Psoas muscle (tissue), 8 donors: ENCODE data around the gene SLC8A3. TPM values are rescaled to one million over a fixed set of nuclear protein-coding genes. Genes with fewer than 3 reads are reported as not detected.

ENCODE experiments used
- ATAC-seq, 4 donors: fragments of 200-7000 bp; cut with Tn5 transposase; one replicate each; pipeline ENCODE4 v1.9.1; 2020; ENCODE audit warnings: moderate library complexity in 3 of 4, mild to moderate bottlenecking in 2 of 4
- DNase-seq, 2 donors: peaks; one replicate each; pipeline ENCODE4 v3.0.0-alpha.2; 2020
- H3K27ac ChIP-seq: fragments of 200-600 bp; one replicate; pipeline ENCODE4 v1.8.0; 2022
- H3K27me3 ChIP-seq, 3 donors: fragments of 200-600 bp in 1 of 3; one replicate each; pipeline versions ENCODE4 v1.6.1 to v1.8.0; 2013 to 2022; ENCODE audit warnings: low read length in 2 of 3, mild to moderate bottlenecking in 2 of 3, moderate library complexity in 1 of 3; ENCODE audit not compliant: insufficient read depth in 3 of 3
- H3K36me3 ChIP-seq, 2 donors: fragments of 200-600 bp in 1 of 2; one replicate each; pipeline versions ENCODE4 v1.6.1 to v1.8.0; 2013 to 2022; ENCODE audit warnings: low read depth in 1 of 2, mild to moderate bottlenecking in 1 of 2, moderate library complexity in 1 of 2; ENCODE audit not compliant: insufficient read depth in 1 of 2
- H3K4me1 ChIP-seq: fragments of 200-600 bp; one replicate; pipeline ENCODE4 v1.8.0; 2022
- H3K4me3 ChIP-seq: fragments of 200-600 bp; one replicate; pipeline ENCODE4 v1.8.0; 2022; ENCODE audit warnings: mild to moderate bottlenecking
- H3K9me3 ChIP-seq: fragments of 200-600 bp; one replicate; pipeline ENCODE4 v1.8.0; 2022
- CTCF ChIP-seq: fragments of 200-600 bp; IDR thresholded peaks from one replicate; pipeline ENCODE4 v1.8.0; 2022; ENCODE audit warnings: antibody characterized with exemption
- WGBS, 3 donors: extraction: QIAGEN DNeasy Blood & Tissue Kit; methylation state at CpG; one replicate each; pipeline versions ENCODE4 v1.1.6 to v1.1.7; 2013; 5-methylcytosine and 5-hydroxymethylcytosine counted together
- intact Hi-C, 2 donors: fragments of 100-400 bp; cut with DNase I; formaldehyde crosslinking; loops; one replicate each; pipeline versions ENCODE4 v1.11.0 to v1.14.2; 2022
- polyA plus RNA-seq, 3 donors: library from polyadenylated mRNA; stranded (reverse); fragments of 200-250 nt; gene quantifications; one replicate each; pipeline ENCODE4 v1.2.3, GENCODE V29; 2013
- total RNA-seq, 4 donors: library from RNA; stranded (reverse); fragmentation: NEBNext Ultra II Directional in 2 of 4; extraction: Animal tissue kit (Norgen Biotek cat#: 25700) in 2 of 4; gene quantifications; one replicate each; pipeline versions ENCODE4 v1.2.1 to v1.2.4, GENCODE V29; 2021 to 2023
- donor health status: healthy with polysubstance abuse.
- donor health status: DM: no; HTN: no; CAD: no; lungs with moderate emphysema.
- donor health status: Bipolar disorder and iron deficiency.
- donor health status: healthy.
- donor health status: DM: yes; HTN: yes; CAD: no.
- donor health status: DM: no; HTN: no; CAD: no.
- donor health status: DM: no; HTN: no; CAD: no.
- donor health status: DM: yes; HTN: yes; CAD: no.

The SLC8A3 gene
- total and polyA plus RNA-seq, 7 donors = 10.8 to 53.6 (median 20.8) TPM

- Histone ChIP-seq H3K36me3 (peaks cover 0 to 10% of the 10 kb centered on the region in 2 donors), H3K9me3 (no peaks in the 10 kb centered on the region), H3K27ac (no peak overlapping the region), H3K4me3 (no peak overlapping the region), H3K4me1 (no peaks in the 10 kb centered on the region), H3K27me3 (no peaks in the 10 kb centered on the region)
- no peak for DNase-seq
- no peak for TF ChIP-seq CTCF
- no peak for ATAC-seq
- intact Hi-C loops = loop anchor here (2.0 to 5.0 kb wide), 2 partner anchors 152 to 211 kb away; partner anchors contain the start of gene SMOC1 (in 2 of the 2)
- 73 to 75% (median 73%) methylated on average over 6 of the region's 6 CpGs for WGBS, 3 donors
Observed at GRCh38 chr14:70029296-70030132, 159.2 kb downstream of the SLC8A3 start.

GRCh38 chr14:70027785-70028428 lies 160.8 kb downstream of the SLC8A3 start:
- H3K27ac ChIP-seq = no peak overlapping the region
- H3K4me3 ChIP-seq = no peak overlapping the region
- DNase-seq (peak; percentile 76 to 88), ATAC-seq (peak; percentile 89 to 96 (median 92))
- 34 to 37% (median 34%) methylated on average over 17 of the region's 17 CpGs for WGBS, 3 donors
- H3K27me3 ChIP-seq = no peaks in the 10 kb centered on the region
- H3K4me1 ChIP-seq = no peaks in the 10 kb centered on the region
- intact Hi-C loops = loop anchor here (1.0 to 5.0 kb wide), 3 partner anchors 151 to 210 kb away; partner anchors contain the start of gene SMOC1 (in 2 of the 2)
- peaks cover 0 to 10% of the 10 kb centered on the region in 2 donors for H3K36me3 ChIP-seq
- peak; percentile 96 for TF ChIP-seq CTCF
- H3K9me3 ChIP-seq = no peaks in the 10 kb centered on the region

GRCh38 chr14:70023871-70024270 lies 164.9 kb downstream of the SLC8A3 start:
- H3K4me3 ChIP-seq = no peak overlapping the region
- no peak for ATAC-seq
- no peaks in the 10 kb centered on the region for H3K9me3 ChIP-seq
- peaks cover 3% of the 10 kb centered on the region for H3K4me1 ChIP-seq
- no peak overlapping the region for H3K27ac ChIP-seq
- intact Hi-C loops = no loop called here
- H3K36me3 ChIP-seq = peaks cover 0 to 10% of the 10 kb centered on the region in 2 donors
- 0 to 28% (median 9%) methylated on average over 1 of the region's 1 CpG for WGBS, 3 donors
- DNase-seq = no peak
- TF ChIP-seq CTCF = no peak
- H3K27me3 ChIP-seq = no peaks in the 10 kb centered on the region

GRCh38 chr14:70022771-70023445 lies 165.8 kb downstream of the SLC8A3 start:
- no peak for TF ChIP-seq CTCF
- no peak overlapping the region for H3K4me3 ChIP-seq
- intact Hi-C loops = no loop called here
- H3K27ac ChIP-seq = no peak overlapping the region
- no peaks in the 10 kb centered on the region for H3K27me3 ChIP-seq
- H3K36me3 ChIP-seq = peaks cover 0 to 10% of the 10 kb centered on the region in 2 donors
- H3K9me3 ChIP-seq = no peaks in the 10 kb centered on the region
- peaks cover 7% of the 10 kb centered on the region for H3K4me1 ChIP-seq
- DNase-seq (no peak), ATAC-seq (no peak)
- 90 to 95% (median 92%) methylated on average over 15 of the region's 15 CpGs for WGBS, 3 donors
